ENCODE measurements around the gene ASTN2.

GRCh38 chr9:116504081-116504480, 910.8 kb downstream of the ASTN2 start:
- TF ChIP-seq POLR2AphosphoS5 (IDR thresholded peaks at IDR 0.05): no peak
- TF ChIP-seq, protein P1, sequence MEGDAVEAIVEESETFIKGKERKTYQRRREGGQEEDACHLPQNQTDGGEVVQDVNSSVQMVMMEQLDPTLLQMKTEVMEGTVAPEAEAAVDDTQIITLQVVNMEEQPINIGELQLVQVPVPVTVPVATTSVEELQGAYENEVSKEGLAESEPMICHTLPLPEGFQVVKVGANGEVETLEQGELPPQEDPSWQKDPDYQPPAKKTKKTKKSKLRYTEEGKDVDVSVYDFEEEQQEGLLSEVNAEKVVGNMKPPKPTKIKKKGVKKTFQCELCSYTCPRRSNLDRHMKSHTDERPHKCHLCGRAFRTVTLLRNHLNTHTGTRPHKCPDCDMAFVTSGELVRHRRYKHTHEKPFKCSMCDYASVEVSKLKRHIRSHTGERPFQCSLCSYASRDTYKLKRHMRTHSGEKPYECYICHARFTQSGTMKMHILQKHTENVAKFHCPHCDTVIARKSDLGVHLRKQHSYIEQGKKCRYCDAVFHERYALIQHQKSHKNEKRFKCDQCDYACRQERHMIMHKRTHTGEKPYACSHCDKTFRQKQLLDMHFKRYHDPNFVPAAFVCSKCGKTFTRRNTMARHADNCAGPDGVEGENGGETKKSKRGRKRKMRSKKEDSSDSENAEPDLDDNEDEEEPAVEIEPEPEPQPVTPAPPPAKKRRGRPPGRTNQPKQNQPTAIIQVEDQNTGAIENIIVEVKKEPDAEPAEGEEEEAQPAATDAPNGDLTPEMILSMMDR (IDR thresholded peaks at IDR 0.05; ENCODE audit: poor library complexity, severe bottlenecking): no peak
- no peak for TF ChIP-seq SMC3 (conservative IDR thresholded peaks at IDR 0.05; ENCODE audit: poor library complexity)
- TF ChIP-seq, protein P2, sequence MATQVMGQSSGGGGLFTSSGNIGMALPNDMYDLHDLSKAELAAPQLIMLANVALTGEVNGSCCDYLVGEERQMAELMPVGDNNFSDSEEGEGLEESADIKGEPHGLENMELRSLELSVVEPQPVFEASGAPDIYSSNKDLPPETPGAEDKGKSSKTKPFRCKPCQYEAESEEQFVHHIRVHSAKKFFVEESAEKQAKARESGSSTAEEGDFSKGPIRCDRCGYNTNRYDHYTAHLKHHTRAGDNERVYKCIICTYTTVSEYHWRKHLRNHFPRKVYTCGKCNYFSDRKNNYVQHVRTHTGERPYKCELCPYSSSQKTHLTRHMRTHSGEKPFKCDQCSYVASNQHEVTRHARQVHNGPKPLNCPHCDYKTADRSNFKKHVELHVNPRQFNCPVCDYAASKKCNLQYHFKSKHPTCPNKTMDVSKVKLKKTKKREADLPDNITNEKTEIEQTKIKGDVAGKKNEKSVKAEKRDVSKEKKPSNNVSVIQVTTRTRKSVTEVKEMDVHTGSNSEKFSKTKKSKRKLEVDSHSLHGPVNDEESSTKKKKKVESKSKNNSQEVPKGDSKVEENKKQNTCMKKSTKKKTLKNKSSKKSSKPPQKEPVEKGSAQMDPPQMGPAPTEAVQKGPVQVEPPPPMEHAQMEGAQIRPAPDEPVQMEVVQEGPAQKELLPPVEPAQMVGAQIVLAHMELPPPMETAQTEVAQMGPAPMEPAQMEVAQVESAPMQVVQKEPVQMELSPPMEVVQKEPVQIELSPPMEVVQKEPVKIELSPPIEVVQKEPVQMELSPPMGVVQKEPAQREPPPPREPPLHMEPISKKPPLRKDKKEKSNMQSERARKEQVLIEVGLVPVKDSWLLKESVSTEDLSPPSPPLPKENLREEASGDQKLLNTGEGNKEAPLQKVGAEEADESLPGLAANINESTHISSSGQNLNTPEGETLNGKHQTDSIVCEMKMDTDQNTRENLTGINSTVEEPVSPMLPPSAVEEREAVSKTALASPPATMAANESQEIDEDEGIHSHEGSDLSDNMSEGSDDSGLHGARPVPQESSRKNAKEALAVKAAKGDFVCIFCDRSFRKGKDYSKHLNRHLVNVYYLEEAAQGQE (IDR thresholded peaks at IDR 0.05; ENCODE audit: borderline replicate concordance): no peak
- TF ChIP-seq MXI1 (conservative IDR thresholded peaks at IDR 0.05; ENCODE audit: poor library complexity, severe bottlenecking): no peak
